Placental pericyte (primary cell): Measurements from ENCODE around the gene H2AZ1. TPM values are rescaled to one million over a fixed set of nuclear protein-coding genes. Genes with fewer than 3 reads are reported as not detected.

Experiments
- total RNA-seq: library from RNA; depleted of rRNA; stranded (reverse); fragments of >200 nt; gene quantifications from 2 replicates; pipeline ENCODE4 v1.2.3, GENCODE V29; 2012

Gene H2AZ1
- 138 and 467 TPM in 2 replicates for total RNA-seq

GRCh38 chr4:99949999-99950912 is at the start of gene H2AZ1:
H2AZ1 (minus strand) TSS chr4:99950275; CDS start chr4:99950170, 105 bp downstream.

GRCh38 chr4:99946356-99947189 is 3.5 kb downstream of the H2AZ1 start, which contains the start of gene DNAJB14:
DNAJB14 (minus strand) TSS chr4:99946618; CDS start chr4:99946571, 47 bp downstream.

Other genes with a start within 250 kb of the H2AZ1 start
- gene DAPP1, start 133.4 kb downstream of the H2AZ1 start, total RNA-seq: not detected in 2 replicates
- gene LAMTOR3, start 55.8 kb downstream of the H2AZ1 start, total RNA-seq: 24.7 and 47.4 TPM in 2 replicates
- 31.3 and 45.4 TPM in 2 replicates for gene DNAJB14, start 3.7 kb downstream of the H2AZ1 start, total RNA-seq
- 5.6 and 12.5 TPM in 2 replicates for gene DDIT4L, start 240.2 kb upstream of the H2AZ1 start, total RNA-seq